KOPT-K1 (cell line): ENCODE data around the gene GTF2A1L.
"Not testable (repeated sequence)": the region's sequence is repeated elsewhere in the genome, so short reads cannot be mapped to it uniquely, and the experiment has no call there.

ENCODE experiments used
- H3K27ac ChIP-seq: fragments of 200-600 bp; sonication (generic); 2 replicates; pipeline ENCODE4 v1.5.1; 2016; ENCODE audit warnings: antibody characterized with exemption, mild to moderate bottlenecking, low read depth, low read length; ENCODE audit not compliant: poor library complexity, severe bottlenecking
- H3K36me3 ChIP-seq: fragments of 200-600 bp; sonication (generic); 2 replicates; pipeline ENCODE4 v1.5.1; 2017; ENCODE audit warnings: antibody characterized with exemption, mild to moderate bottlenecking, low read length, moderate library complexity; ENCODE audit not compliant: insufficient read depth
- H3K9me3 ChIP-seq: fragments of 200-600 bp; sonication (generic); 2 replicates; pipeline ENCODE4 v1.5.1; 2017; ENCODE audit warnings: antibody characterized with exemption, low read length, mild to moderate bottlenecking; ENCODE audit not compliant: insufficient read depth, poor library complexity, severe bottlenecking

Gene GTF2A1L

GRCh38 chr2:48617618-48618017 is at the start of gene GTF2A1L:
Gene GTF2A1L, plus strand, starts transcription at chr2:48617856. Its CDS starts 19 bp downstream, at chr2:48617875.
- H3K27ac ChIP-seq, result no peak within 1 kb of the TSS

DNA sequence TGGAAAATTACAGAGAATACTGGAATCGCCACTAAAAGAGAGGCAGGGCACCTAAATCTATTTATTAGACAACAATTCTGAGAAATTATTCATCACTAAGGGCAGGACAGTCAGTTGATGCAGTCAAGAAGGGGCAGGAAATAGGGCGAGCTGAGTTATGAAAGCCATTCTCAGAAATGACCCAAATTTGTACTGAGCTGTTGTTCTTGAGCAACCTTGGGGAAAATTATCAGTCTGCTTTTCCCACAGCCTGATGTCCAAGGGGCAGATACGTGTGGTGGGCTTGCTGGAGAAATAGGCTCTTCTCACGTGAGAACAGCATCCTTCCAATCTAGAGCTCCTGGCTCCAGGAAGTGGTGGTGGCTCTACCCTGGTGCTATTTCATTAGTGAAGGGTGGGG is 49.1 kb upstream of the GTF2A1L start:
- Histone ChIP-seq H3K36me3 (no peaks in the 10 kb centered on the region), H3K27ac (no peak overlapping the region), H3K9me3 (no peaks in the 10 kb centered on the region)

More at GRCh38 chr2:48617618-48618017, at the start of gene GTF2A1L:
- Histone ChIP-seq H3K9me3 (peaks cover 5% of the 10 kb centered on the region), H3K36me3 (no peaks in the 10 kb centered on the region)

GRCh38 chr2:48569433-48569832 is 48.2 kb upstream of the GTF2A1L start:
- Histone ChIP-seq H3K36me3 (no peaks in the 10 kb centered on the region), H3K27ac (no peak overlapping the region), H3K9me3 (no peaks in the 10 kb centered on the region)

- H3K27ac ChIP-seq, result no peak overlapping the region
- H3K36me3 ChIP-seq, result no peaks in the 10 kb centered on the region
- no peaks in the 10 kb centered on the region for H3K9me3 ChIP-seq
These were observed 44.8 kb upstream of the GTF2A1L start for GRCh38 chr2:48572816-48573215.

DNA sequence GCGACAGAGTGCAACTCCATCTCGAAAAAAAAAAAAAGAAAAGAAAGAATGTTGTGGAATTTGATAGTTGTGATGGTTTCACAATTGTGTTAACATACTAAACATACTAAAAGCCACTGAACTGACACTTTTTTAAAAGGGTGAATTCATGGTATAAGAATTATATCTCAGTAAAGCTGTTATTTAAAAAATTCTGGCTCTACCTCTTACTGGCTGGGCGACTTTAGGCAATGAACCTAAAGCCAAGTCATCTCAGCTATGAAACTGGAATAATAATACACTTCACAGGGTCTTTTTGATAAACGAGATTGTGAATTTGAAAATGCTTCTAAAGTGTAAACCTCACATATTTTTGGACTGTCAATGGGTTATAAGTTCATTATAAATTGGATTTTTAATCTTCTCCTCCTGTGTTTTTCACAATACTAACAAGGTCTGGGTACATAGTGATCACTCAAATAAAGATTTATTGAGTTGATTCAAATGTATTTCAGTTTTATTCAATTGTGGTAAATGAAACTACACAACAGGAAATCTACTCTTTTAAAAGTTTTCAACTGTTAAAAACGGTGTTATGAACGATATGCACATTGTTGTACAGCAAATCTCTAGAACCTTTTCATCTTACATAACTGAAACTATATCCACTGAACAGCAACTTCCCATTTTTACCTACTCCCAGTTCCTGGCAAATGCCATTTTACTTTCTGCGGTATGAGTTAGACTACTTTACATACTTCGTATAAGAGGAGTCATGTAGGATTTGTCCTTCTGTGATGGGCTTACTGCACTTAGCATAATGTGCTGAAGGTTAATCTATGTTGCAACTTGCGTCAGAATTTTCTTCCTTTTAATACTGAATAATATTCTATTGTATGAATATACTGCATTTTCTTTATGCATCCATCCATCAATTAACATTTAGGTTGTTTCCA is 43.0 kb upstream of the GTF2A1L start:
- no peaks in the 10 kb centered on the region for H3K36me3 ChIP-seq
- H3K27ac ChIP-seq, result no peak overlapping the region
- no peaks in the 10 kb centered on the region for H3K9me3 ChIP-seq

GRCh38 chr2:48578313-48578712 is 39.3 kb upstream of the GTF2A1L start:
- H3K36me3 ChIP-seq, result no peaks in the 10 kb centered on the region
- H3K9me3 ChIP-seq, result no peaks in the 10 kb centered on the region
- H3K27ac ChIP-seq, result no peak overlapping the region

GRCh38 chr2:48583961-48584360 is 33.7 kb upstream of the GTF2A1L start:
- H3K36me3 ChIP-seq, result no peaks in the 10 kb centered on the region
- no peak overlapping the region for H3K27ac ChIP-seq
- no peaks in the 10 kb centered on the region for H3K9me3 ChIP-seq

- H3K36me3 ChIP-seq, result no peaks in the 10 kb centered on the region
- no peaks in the 10 kb centered on the region for H3K9me3 ChIP-seq
These were observed 33.1 kb upstream of the GTF2A1L start for GRCh38 chr2:48584551-48584950.

GRCh38 chr2:48586433-48586832 is 31.2 kb upstream of the GTF2A1L start:
- Histone ChIP-seq H3K36me3 (no peaks in the 10 kb centered on the region), H3K27ac (no peak overlapping the region), H3K9me3 (no peaks in the 10 kb centered on the region)

More at GRCh38 chr2:48584551-48584950, 33.1 kb upstream of the GTF2A1L start:
- no peak overlapping the region for H3K27ac ChIP-seq

DNA sequence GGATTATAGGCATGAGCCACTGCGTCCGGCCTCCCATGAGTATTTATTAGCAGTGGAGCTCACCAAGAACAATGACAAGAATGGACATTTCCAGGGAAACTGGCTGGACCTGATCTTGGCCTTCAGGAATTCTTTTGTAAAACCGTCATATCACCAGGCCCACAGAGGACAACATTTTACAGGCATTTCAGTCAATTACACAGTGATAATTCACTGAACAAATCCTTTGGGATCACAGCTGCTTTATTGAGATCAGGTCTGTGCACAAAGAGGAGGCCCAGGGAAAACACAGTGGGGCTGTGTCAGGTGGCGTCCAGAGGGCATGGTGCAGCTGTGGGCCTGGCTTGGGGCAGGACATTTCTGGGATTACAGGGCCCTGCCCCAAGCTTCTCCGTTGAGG is 30.1 kb upstream of the GTF2A1L start:
- Histone ChIP-seq H3K9me3 (no peaks in the 10 kb centered on the region), H3K27ac (no peak overlapping the region), H3K36me3 (no peaks in the 10 kb centered on the region)

DNA sequence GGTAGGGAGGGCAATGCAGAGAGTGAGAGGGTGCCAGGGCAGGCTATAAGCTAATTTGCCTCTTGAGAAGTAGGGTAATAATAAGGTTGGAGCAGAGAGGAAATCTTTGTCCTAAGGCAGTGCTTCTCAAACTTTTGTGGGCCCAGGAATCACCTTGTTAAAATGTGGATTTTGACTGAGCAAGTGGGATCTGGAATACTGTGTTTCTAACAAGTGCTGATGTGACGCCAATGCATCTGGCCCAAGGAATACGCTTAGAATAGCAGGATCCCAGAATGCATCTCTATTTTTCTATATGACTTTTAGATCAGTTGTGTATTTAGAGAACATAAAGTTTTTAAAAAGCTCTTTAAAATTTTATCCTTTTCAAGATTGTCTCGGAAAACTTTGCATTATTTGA is 29.7 kb upstream of the GTF2A1L start:
- Histone ChIP-seq H3K27ac (no peak overlapping the region), H3K36me3 (no peaks in the 10 kb centered on the region), H3K9me3 (no peaks in the 10 kb centered on the region)

DNA sequence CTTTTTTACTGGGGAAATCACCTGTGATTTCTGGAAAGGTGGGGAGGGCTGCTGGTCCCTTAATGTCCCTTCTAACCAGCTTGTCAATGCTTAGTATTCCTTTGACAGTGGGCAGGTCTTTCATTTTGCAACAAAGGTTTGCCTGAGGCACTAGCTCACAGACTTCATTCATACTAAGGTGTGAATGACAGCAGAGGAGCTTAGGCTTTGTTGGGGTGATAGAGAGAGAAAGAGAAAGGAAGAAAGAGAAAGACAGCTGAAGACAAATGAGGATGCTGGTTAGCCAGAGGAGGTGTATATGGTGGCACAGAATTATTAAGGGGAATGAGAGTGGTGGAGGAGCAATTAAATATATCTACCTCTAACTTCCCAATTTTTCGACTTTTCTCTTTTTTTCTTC is 28.9 kb upstream of the GTF2A1L start:
- Histone ChIP-seq H3K9me3 (no peaks in the 10 kb centered on the region), H3K36me3 (no peaks in the 10 kb centered on the region), H3K27ac (no peak overlapping the region)

GRCh38 chr2:48589170-48589767 is 28.4 kb upstream of the GTF2A1L start:
- H3K36me3 ChIP-seq, result no peaks in the 10 kb centered on the region
- no peak overlapping the region for H3K27ac ChIP-seq
- H3K9me3 ChIP-seq, result no peaks in the 10 kb centered on the region

- Histone ChIP-seq H3K27ac (no peak overlapping the region), H3K9me3 (no peaks in the 10 kb centered on the region), H3K36me3 (no peaks in the 10 kb centered on the region)
These were observed 27.6 kb upstream of the GTF2A1L start for GRCh38 chr2:48590017-48590416.

- Histone ChIP-seq H3K27ac (no peak overlapping the region), H3K9me3 (no peaks in the 10 kb centered on the region), H3K36me3 (no peaks in the 10 kb centered on the region)
These were observed 25.6 kb upstream of the GTF2A1L start for GRCh38 chr2:48592067-48592466.

DNA sequence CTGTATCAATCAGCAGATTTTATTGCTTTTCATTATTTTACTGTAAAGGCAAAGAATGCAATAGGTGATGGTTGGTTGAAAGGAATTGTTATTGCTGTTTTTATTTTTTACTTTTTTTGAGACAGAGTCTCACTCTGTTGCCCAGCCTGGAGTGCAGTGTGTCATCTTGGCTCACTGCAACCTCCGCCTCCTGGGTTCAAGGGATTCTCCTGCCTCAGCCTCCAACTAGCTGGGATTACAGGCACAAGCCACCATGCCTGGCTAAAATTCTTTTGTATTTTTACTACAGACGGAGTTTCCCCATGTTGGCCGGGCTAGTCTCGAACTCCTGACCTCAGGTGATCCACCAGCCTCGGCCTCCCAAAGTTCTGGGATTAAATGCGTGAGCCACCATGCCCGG is 20.9 kb upstream of the GTF2A1L start:
- H3K9me3 ChIP-seq, H3K36me3 ChIP-seq, H3K27ac ChIP-seq: not testable (repeated sequence)
